Tibial nerve (tissue), 4 donors: ENCODE measurements around the gene KXD1.

Experiments used
- EP300 ChIP-seq, 2 donors: sonication (generic); formaldehyde crosslinking; IDR thresholded peaks; one replicate each; pipeline ENCODE4 v1.6.1; 2017; ENCODE audit warnings: antibody characterized with exemption in 2 of 2, mild to moderate bottlenecking in 1 of 2
- POLR2A ChIP-seq, 2 donors: fragments of 450-650 bp; IDR thresholded peaks; one replicate each; pipeline ENCODE4 v1.6.1; 2017; ENCODE audit warnings: antibody characterized with exemption in 2 of 2, mild to moderate bottlenecking in 2 of 2, moderate library complexity in 2 of 2
- TF ChIP-seq, protein P1 (sequence below), 5 experiments: fragments of 200-600 bp in 3 of 5; fragments of 450-650 bp in 2 of 5; sonication (generic) in 3 of 5; IDR thresholded peaks; one replicate each; pipeline ENCODE4 v1.5.1; 2016 to 2019; ENCODE audit warnings: antibody characterized with exemption in 5 of 5, mild to moderate bottlenecking in 3 of 5, moderate library complexity in 2 of 5

DNA sequence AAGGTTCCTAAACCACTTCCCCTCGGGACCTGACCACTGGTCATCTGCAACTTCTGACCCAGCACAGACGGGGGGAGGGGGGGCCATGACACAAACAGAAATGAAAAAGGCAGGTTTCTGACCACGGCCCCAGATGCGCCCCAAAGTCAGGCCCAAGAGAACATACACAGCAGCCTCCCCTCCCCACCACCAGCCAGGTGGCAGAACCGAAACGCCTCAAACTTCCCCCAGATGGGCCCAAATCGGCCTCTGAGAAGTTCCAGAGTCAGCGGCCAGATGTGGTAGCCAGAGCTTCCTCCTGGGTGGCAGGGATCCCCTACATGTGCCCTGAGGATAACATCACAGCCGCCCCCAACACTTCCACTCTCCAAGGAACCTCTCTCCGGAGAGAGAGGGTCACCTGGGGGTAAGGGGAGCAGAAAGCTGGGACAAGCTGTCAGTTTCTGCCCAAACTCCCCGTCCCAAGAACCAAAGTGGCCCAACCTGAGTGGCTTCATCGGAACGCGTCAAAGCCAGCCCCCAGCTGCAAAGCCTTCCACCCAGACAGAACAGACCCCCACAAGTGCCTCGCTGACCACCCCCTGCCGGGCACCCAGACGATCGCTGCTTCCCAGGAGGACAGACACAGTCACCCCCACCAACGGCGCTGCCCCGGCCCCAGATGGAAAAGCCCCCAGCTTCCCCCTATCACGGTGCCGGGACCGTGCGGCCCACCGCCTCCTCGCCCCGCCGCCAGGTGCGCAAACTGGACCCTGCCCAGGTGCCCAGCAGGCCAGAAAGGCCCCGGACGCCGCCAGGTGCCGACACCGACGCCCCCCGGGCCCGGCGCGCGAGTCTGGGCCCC lies 36.6 kb upstream of the KXD1 start:
- TF ChIP-seq, protein P1, sequence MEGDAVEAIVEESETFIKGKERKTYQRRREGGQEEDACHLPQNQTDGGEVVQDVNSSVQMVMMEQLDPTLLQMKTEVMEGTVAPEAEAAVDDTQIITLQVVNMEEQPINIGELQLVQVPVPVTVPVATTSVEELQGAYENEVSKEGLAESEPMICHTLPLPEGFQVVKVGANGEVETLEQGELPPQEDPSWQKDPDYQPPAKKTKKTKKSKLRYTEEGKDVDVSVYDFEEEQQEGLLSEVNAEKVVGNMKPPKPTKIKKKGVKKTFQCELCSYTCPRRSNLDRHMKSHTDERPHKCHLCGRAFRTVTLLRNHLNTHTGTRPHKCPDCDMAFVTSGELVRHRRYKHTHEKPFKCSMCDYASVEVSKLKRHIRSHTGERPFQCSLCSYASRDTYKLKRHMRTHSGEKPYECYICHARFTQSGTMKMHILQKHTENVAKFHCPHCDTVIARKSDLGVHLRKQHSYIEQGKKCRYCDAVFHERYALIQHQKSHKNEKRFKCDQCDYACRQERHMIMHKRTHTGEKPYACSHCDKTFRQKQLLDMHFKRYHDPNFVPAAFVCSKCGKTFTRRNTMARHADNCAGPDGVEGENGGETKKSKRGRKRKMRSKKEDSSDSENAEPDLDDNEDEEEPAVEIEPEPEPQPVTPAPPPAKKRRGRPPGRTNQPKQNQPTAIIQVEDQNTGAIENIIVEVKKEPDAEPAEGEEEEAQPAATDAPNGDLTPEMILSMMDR (IDR thresholded peaks at IDR 0.05): peak in 1 of 5 experiments; percentile 3
- TF ChIP-seq POLR2A (IDR thresholded peaks at IDR 0.05) (peak; percentile 7 to 18), EP300 (IDR thresholded peaks at IDR 0.05) (no peak)
